Vagina (tissue), 2 donors: ENCODE measurements around the gene CAPN9. TPM values are rescaled to one million over a fixed set of nuclear protein-coding genes. Genes with fewer than 3 reads are reported as not detected.

Experiments used
- DNase-seq, 2 donors: peaks; one replicate each; pipeline ENCODE4 v3.0.0-alpha.2; 2017; ENCODE audit errors: extremely low spot score in 2 of 2
- H3K27ac ChIP-seq: fragments of 200-600 bp; sonication (generic); one replicate; pipeline ENCODE4 v1.5.1; 2019
- H3K27me3 ChIP-seq: fragments of 200-600 bp; sonication (generic); one replicate; pipeline ENCODE4 v1.5.1; 2019
- H3K36me3 ChIP-seq, 2 donors: fragments of 200-600 bp; sonication (generic); one replicate each; pipeline ENCODE4 v1.5.1; 2017 to 2019
- H3K4me1 ChIP-seq: fragments of 200-600 bp; sonication (generic); one replicate; pipeline ENCODE4 v1.5.1; 2019
- H3K4me3 ChIP-seq, 2 donors: fragments of 200-600 bp; sonication (generic); 1 replicate in 1 of 2; 2 replicates in 1 of 2; pipeline ENCODE4 v1.5.1; 2016 to 2019
- H3K9me3 ChIP-seq: fragments of 200-600 bp; sonication (generic); one replicate; pipeline ENCODE4 v1.5.1; 2019
- CTCF ChIP-seq, 3 experiments: fragments of 450-650 bp in 2 of 3; fragments of 200-600 bp in 1 of 3; sonication (generic) in 1 of 3; IDR thresholded peaks; one replicate each; pipeline ENCODE4 v1.5.1; 2017 to 2019; ENCODE audit warnings: antibody characterized with exemption in 3 of 3, mild to moderate bottlenecking in 2 of 3, moderate library complexity in 2 of 3
- POLR2A ChIP-seq, 2 donors: fragments of 450-650 bp; IDR thresholded peaks; one replicate each; pipeline ENCODE4 v1.6.1; 2017; ENCODE audit warnings: antibody characterized with exemption in 2 of 2, mild to moderate bottlenecking in 2 of 2, moderate library complexity in 2 of 2
- POLR2AphosphoS5 ChIP-seq, 2 donors: sonication (generic); formaldehyde crosslinking; IDR thresholded peaks; one replicate each; pipeline ENCODE4 v1.9.0; 2017; ENCODE audit warnings: antibody characterized with exemption in 2 of 2, mild to moderate bottlenecking in 2 of 2, low read depth in 1 of 2; ENCODE audit not compliant: insufficient read depth in 1 of 2
- intact Hi-C: fragments of 100-400 bp; cut with DNase I; formaldehyde crosslinking; loops from one replicate; pipeline ENCODE4 v1.15.1; 2023
- total RNA-seq: library from RNA; depleted of rRNA; stranded (reverse); fragments of >200 nt; gene quantifications from one replicate; pipeline ENCODE4 v1.2.3, GENCODE V29; 2016

Gene CAPN9
- total RNA-seq, 1 donor from 2014 or later, result not detected

- H3K36me3 ChIP-seq, result no peaks in the 10 kb centered on the region
- no peak overlapping the region for H3K27ac ChIP-seq
- peaks cover 23% of the 10 kb centered on the region for H3K4me1 ChIP-seq
- H3K4me3 ChIP-seq, result no peak overlapping the region
- TF ChIP-seq POLR2A (IDR thresholded peaks at IDR 0.05) (no peak), CTCF (IDR thresholded peaks at IDR 0.05) (no peak), POLR2AphosphoS5 (IDR thresholded peaks at IDR 0.05; ENCODE audit: insufficient read depth in 1 of 2, low read depth in 1 of 2) (no peak)
- H3K27me3 ChIP-seq, result no peaks in the 10 kb centered on the region
- intact Hi-C loops, result no loop called here
- DNase-seq, result peak; percentile 44 to 77
- no peaks in the 10 kb centered on the region for H3K9me3 ChIP-seq
Observed at GRCh38 chr1:230818901-230819300, 71.7 kb downstream of the CAPN9 start.

GRCh38 chr1:230819976-230820375 lies 72.8 kb downstream of the CAPN9 start:
- TF ChIP-seq POLR2AphosphoS5 (IDR thresholded peaks at IDR 0.05; ENCODE audit: insufficient read depth in 1 of 2, low read depth in 1 of 2) (no peak), POLR2A (IDR thresholded peaks at IDR 0.05) (no peak), CTCF (IDR thresholded peaks at IDR 0.05) (no peak)
- Histone ChIP-seq H3K27ac (no peak overlapping the region), H3K4me3 (no peak overlapping the region), H3K4me1 (peaks cover 34% of the 10 kb centered on the region), H3K9me3 (no peaks in the 10 kb centered on the region), H3K27me3 (no peaks in the 10 kb centered on the region), H3K36me3 (no peaks in the 10 kb centered on the region)
- DNase-seq, result peak in 1 of 2 donors; percentile 31
- intact Hi-C loops, result loop anchor here (5.0 kb wide), 1 partner anchor 47 kb away; the partner anchor contains the start of gene C1orf198

GRCh38 chr1:230820568-230820967 lies 73.4 kb downstream of the CAPN9 start:
- Histone ChIP-seq H3K27me3 (no peaks in the 10 kb centered on the region), H3K36me3 (no peaks in the 10 kb centered on the region), H3K4me1 (peaks cover 40% of the 10 kb centered on the region), H3K27ac (no peak overlapping the region), H3K9me3 (no peaks in the 10 kb centered on the region), H3K4me3 (no peak overlapping the region)
- intact Hi-C loops, result loop anchor here (5.0 kb wide), 1 partner anchor 47 kb away; the partner anchor contains the start of gene C1orf198
- TF ChIP-seq POLR2A (IDR thresholded peaks at IDR 0.05) (no peak), POLR2AphosphoS5 (IDR thresholded peaks at IDR 0.05; ENCODE audit: insufficient read depth in 1 of 2, low read depth in 1 of 2) (no peak), CTCF (IDR thresholded peaks at IDR 0.05) (no peak)
- peak; percentile 64 to 72 for DNase-seq

- peaks cover 48% of the 10 kb centered on the region for H3K4me1 ChIP-seq
- peak in 1 of 2 donors; percentile 70 for DNase-seq
- TF ChIP-seq CTCF (IDR thresholded peaks at IDR 0.05) (no peak), POLR2AphosphoS5 (IDR thresholded peaks at IDR 0.05; ENCODE audit: insufficient read depth in 1 of 2, low read depth in 1 of 2) (no peak), POLR2A (IDR thresholded peaks at IDR 0.05) (no peak)
- no peak overlapping the region for H3K4me3 ChIP-seq
- H3K27me3 ChIP-seq, result no peaks in the 10 kb centered on the region
- no peak overlapping the region for H3K27ac ChIP-seq
- H3K9me3 ChIP-seq, result no peaks in the 10 kb centered on the region
- intact Hi-C loops, result loop anchor here (5.0 kb wide), 1 partner anchor 46 kb away; the partner anchor contains the start of gene C1orf198
- no peaks in the 10 kb centered on the region for H3K36me3 ChIP-seq
Observed at GRCh38 chr1:230821346-230821745, 74.2 kb downstream of the CAPN9 start.

- Histone ChIP-seq H3K27ac (peak overlapping the region; percentile 18), H3K4me3 (no peak overlapping the region), H3K9me3 (no peaks in the 10 kb centered on the region), H3K36me3 (no peaks in the 10 kb centered on the region), H3K27me3 (no peaks in the 10 kb centered on the region), H3K4me1 (peaks cover 56% of the 10 kb centered on the region)
- intact Hi-C loops, result loop anchor here (5.0 kb wide), 1 partner anchor 45 kb away; the partner anchor contains the start of gene C1orf198
- peak in 1 of 2 donors; percentile 57 for TF ChIP-seq POLR2AphosphoS5 (IDR thresholded peaks at IDR 0.05; ENCODE audit: insufficient read depth in 1 of 2, low read depth in 1 of 2)
- no peak for TF ChIP-seq CTCF (IDR thresholded peaks at IDR 0.05)
- DNase-seq, result peak in 1 of 2 donors; percentile 37
Observed at GRCh38 chr1:230822092-230822581, 74.9 kb downstream of the CAPN9 start.
